GM21390 (cell line): Measurements from ENCODE around the gene SNX33.

Experiments
- ATAC-seq: cut with Tn5 transposase; IDR thresholded peaks from one replicate; pipeline ENCODE4 v1.9.1; 2021; ENCODE audit not compliant: unreplicated experiment

Gene SNX33

DNA sequence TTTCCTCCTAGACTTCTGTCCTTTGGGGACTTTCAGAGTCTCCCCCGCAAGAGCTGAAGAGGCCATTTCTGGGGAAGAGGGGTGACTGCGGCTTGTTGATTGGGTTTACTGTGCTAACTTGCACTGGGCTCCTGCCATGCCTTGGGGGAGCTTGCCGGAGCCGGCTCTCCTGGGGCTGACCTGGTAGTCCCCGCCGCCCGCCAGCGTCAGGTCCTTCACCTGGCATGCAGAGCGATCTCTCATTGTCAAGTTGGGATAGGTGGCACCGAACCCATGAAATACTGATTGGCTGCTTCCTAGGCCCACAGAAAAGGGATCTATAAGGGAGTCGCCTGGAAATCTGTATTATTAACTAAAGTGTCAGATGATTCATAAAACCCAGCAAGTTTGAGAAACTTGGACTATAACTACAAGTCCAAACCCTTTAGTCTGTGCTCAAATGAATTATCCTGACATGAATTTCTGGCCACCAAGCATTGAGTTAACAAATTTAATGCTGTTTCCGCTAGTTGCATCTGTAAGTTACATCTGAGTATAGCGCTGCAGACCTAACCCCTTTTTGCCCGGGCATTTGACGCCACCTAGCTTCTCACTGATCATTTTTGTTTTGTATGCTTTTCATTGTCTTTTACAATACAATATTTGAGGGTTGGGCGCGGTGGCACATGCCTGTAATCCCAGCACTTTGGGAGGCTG is 7.1 kb upstream of the SNX33 start:
- ATAC-seq, result peak; percentile 25

- ATAC-seq, result no peak
Observed at GRCh38 chr15:75641179-75641503, 6.6 kb upstream of the SNX33 start.

DNA sequence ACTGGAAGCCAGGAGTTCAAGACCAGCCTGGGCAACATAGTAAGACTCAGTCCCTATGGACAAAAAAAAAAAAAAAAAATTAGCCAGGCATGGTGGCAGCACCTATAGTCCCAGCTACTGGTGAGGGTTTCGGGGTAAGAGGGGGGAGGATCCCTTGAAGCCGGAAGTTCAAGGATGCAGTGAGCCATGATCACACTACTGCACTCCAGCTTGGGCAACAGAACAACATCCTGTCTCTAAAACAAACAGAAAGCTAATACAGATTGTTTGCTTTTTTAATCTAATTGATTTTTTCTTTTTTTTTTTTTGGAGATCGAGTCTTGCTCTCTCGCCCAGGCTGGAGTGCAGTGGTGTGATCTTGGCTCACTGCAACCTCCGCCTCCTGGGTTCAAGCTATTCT is 6.1 kb upstream of the SNX33 start:
- ATAC-seq, result no peak

DNA sequence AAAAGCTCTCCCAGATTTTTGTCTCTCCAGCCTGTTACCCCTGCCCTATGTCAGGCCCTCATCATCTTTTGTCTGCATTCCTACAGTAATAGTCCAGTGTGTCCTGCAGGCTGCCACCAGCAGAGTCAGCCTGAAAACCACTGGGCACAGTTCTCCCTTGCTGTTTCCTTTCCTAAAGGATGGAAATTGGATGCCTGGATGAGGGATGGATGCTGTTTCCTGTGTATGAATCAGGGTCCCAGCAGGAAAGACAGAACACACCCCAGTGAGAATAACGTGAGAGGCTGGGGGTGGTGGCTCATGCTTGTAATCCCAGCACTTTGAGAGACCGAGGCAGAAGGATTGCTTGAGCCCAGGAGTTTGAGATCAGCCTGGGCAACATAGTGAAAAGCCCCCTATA is 3.3 kb upstream of the SNX33 start:
- no peak for ATAC-seq

DNA sequence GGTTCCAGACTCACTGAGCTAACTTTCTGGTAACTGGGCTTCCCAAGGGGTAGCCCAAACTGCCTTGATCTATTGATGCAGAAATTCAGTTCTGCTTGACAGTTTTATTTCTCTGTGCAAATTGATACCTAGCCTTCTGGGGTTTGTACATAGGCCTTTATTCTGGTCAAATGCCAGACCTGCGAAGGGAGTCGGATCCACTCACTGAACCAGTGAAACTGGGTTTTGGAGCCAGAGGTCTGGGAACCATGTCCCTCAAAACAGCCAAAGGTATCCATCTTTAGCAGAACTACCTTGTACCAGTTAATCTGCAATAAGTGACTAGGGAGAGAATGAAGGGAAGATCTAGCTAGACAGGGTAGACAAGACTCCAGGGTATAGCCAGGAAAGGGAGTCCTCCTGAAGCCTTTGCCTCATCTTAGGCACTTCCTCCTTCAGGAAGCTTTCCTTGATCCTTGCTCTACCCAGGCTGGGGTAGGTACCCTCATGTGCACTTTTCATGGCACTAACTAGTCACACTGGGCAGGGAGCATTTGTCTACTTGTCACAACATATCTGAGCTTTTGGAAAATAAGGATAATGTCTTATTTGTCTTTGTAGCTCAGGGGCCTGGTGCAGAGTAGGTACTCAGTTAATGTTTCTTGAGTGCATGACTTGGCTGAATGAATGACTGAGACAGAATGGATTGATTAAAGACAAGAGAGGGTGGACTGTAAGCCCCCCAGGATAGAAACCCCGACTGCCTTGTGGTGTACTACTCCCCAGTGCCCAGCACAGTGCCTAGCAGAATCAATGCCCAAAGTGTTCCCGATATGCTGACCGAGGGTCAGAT is 1.4 kb upstream of the SNX33 start:
- no peak for ATAC-seq

- no peak for ATAC-seq
Observed at GRCh38 chr15:75646944-75647364, 758 bp upstream of the SNX33 start.

DNA sequence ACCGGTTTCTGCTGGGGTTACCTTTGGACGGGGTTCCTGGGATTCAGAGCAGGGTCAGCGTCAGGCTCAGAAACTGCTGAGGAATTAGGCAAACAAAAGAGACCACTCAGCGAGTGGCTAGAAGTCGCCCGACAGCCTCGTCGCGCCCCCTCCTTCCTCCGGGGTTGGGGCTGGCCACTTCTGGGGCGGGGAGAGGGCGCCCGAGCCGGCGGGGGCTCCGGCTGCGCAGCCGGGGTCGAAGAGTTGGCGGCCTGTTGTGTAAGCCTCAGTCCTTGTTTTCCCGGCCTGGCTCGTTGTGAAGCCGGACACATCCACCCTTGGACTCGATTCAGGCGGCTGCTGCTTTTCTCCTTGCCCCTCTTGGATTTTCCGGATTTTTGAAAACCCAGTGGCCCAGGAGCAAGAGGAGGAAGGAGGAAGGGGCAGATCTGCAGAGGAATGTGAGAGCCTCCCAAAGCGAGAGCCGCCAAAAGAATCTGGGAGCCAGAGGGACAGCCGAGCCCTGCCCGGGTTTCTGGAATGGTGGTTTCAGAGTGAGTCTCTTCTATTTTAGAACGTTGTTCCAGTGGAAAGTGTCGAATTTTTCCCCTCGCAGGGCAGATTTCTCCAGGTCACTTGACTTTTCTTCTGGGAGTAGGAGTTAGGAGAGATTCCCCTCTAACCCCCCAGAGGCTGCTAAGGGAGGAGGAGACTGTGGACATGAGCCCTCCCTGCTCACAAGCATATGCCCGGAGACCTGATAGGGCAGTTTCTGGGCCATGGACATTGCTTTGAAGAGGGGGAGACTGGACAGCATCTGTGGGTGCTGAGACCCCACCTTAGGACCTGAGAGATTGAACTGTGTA is 666 bp downstream of the SNX33 start:
- no peak for ATAC-seq

DNA sequence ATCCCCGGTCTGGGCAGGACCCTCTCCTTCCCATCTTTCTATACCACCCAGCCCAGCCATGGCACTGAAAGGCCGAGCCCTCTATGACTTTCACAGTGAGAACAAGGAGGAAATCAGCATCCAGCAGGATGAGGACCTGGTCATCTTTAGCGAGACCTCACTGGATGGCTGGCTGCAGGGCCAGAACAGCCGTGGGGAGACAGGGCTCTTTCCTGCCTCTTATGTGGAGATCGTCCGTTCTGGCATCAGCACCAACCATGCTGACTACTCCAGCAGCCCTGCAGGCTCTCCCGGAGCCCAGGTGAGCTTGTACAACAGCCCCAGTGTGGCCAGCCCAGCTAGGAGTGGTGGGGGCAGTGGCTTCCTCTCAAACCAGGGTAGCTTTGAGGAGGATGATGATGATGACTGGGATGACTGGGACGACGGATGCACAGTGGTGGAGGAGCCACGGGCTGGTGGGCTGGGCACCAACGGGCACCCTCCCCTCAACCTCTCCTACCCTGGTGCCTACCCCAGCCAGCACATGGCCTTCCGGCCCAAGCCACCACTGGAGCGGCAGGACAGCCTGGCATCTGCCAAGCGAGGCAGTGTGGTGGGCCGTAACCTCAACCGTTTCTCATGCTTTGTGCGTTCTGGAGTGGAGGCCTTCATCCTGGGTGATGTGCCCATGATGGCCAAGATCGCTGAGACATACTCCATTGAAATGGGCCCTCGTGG is 1.5 kb downstream of the SNX33 start:
- no peak for ATAC-seq

DNA sequence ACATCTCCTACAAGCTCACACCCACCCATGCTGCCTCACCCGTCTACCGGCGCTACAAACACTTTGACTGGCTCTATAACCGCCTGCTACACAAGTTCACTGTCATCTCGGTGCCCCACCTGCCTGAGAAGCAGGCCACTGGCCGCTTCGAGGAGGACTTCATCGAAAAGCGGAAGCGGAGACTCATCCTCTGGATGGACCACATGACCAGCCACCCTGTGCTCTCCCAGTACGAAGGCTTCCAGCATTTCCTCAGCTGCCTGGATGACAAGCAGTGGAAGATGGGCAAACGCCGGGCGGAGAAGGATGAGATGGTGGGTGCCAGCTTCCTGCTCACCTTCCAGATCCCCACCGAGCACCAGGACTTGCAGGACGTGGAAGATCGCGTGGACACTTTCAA is 2.1 kb downstream of the SNX33 start:
- ATAC-seq, result no peak

DNA sequence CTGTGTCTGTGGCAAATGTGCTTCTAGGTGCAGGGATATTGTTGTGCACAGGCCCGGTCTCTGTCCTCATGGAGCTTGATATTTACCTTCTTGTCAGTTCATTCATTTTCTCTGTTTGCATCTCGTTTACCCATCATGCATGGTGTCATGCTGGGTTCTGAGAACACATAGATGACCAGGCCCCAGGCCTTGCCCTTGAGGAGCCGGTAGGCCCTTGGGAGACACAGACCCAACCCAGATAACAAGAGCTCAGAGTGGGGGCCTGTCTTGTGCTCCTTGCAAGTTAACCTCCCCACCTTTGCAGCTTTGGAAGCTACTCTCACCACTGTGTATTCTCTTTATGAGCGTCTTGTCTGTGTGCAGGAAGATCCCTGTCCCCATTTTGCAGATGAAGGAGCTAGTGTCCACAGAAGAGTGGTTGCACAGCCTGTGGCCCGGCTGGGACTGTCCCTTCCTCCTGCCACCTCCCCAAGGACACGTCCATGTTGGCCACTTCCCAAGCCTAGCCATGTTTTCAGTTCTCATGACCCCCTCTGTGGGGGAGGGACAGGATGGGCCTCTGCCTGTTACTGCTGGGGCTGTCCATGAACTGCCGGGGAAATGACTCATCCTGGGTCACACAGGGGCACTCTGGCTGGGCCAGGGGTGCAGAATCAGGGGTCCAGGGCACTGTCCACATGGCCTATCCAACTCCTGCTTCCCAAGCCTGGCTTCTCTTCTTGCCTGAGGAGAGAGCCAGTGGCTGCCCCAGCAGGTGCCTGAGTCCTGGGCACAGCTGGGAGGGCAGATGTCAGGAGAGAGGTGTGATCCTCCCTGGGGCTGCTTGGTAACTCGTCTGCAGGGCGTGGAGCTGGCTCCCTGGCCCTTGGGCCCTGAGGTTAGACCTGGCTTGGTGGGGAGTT is 3.4 kb downstream of the SNX33 start:
- ATAC-seq, result no peak

GRCh38 chr15:75651810-75652543 is 4.3 kb downstream of the SNX33 start:
- ATAC-seq, result no peak

DNA sequence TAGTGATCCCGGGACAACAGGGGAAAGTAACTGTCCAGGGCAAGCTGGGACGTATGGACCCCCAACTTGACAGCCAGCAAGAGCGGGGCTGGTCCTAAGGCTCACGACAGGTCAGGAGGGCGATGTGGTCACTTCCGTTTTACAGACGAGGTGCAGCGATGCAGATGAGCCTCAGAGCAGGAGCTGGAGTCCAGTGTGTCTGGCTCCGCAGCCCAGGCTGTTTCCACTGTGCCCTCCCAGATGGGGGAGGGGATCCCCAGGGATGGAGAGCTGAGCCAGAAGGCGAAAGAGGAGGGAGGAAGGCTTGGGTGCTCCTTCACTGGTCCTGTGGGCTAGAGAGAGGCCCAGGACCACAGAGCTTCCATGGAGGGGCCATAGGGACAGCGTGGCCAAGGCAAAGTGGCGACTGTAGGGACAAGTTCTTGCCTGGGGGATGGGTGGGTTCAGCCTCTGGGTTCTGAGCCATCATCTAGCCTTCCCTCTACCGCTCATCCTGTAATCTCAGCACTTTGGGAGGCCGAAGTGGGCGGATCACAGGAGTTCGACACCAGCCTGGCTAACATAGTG is 5.7 kb downstream of the SNX33 start:
- ATAC-seq, result no peak

DNA sequence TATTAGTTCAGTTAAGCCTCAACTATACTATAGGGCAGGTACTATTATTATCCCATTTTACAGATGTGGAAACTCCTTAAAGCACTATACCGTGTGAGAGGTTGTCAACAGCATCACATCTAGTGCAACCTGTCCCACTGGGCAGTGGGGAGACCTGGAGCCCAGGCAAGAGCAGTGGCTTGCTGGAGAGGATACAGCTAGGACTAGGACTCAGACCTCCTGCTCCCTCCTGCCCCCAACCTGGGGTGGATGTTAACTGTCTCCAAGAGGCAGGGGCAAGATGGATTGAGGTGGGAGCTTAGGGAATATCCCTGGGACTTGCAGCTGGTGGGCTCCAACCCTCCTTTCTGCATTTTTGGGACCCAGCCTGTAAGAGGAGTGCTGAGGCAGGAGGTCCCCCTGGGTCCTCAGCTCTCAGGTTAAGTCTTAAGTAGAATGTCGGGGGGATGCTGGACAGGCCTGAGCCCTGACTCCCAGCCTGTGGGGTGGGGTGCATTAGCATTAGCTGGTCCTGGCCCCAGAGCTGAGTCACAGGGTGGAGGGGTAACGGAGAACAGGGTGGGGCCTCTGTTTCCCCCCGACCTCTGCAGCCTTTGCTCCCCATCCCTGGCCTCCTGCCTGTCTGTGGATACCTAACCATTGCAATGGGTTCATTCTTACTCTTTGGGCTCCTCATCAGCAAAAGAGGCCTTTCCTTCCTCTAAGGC is 6.6 kb downstream of the SNX33 start:
- no peak for ATAC-seq

DNA sequence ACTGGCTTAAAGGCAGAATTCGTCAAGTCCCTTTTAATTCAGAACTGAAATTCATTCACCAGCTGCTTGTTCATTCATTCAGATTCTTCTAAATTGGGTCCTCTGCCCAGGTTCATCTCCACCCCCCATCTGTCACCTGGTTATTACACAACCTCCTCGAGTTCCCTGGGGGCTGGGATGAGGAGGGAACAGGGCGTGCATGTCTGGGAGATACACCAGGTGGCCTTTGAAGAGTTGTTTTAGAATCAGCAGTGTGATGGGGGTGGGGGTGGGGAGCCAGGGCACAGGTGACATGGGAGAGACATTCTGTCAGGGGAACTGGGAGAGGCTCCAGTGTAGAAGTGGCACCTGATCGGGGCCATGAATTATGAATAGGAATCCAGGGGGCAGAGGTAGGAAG is 8.2 kb downstream of the SNX33 start:
- no peak for ATAC-seq

DNA sequence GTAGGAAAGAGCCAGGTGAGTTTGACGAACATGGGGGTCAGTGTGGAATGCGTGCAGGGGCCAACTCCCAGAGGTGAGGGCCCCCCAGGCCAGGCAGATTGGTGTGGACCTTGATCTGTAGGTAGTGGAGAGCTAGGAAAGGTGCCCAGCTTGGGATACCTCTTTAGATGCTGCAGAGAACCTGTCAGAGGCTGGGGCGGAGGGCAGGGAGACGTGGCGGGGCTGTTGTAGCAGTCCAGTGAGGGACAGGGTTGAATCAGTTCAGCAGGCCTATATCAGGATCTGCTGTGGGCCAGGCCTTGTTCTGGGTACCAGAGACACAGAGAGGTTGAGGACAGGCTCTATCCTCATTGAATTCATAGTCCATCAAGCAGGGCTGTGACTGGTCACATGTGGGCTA is 8.6 kb downstream of the SNX33 start:
- ATAC-seq, result no peak

DNA sequence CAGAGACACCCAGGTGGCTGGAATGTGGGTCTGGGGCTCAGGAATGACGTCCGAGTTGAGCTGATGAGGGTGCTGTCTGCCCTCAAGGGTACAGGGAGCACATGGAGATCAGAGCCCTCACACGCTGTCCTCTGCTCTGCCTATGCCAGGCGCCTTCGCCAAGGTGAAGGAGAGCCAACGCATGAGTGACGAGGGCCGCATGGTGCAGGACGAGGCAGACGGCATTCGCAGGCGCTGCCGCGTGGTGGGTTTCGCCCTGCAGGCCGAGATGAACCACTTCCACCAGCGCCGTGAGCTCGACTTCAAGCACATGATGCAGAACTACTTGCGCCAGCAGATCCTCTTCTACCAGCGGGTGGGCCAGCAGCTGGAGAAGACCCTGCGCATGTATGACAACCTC is 9.1 kb downstream of the SNX33 start:
- ATAC-seq, result no peak

DNA sequence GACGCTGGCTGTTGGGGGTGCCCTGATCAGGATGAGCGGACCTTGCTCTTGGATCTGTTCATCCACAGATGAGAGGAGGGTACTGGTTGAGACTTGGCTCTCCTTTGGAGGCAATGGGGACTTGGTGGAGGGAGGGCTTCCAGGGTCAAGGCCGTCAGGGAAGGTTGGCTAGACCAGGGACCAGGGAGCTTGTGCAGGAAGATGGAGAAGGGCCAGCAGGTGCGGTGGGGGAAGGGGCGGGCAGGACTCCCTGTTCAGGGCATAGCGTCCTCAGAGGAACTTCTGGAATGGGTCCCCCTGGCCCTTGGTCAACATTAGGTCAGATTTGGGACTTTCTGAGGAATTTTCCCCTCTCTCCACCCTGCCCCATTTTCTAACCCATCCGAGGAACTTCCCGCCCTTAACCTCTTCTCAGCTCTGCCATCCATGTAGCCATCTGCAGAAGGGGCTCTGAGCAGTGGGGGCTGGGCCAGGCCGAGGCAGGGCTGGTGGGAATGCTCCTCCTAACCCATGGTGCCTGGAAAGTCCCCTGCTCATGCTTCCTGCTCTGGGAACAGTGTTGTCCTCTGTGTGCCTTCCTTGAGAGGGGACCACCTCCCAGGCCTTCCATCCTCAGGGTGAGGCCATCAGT is 11.5 kb downstream of the SNX33 start:
- no peak for ATAC-seq
